ENCODE measurements around the gene PPRC1. TPM values are rescaled to one million over a fixed set of nuclear protein-coding genes. Genes with fewer than 3 reads are reported as not detected.

Gene PPRC1
- total RNA-seq, 1 donor from 2014 or later, result 111 TPM

GRCh38 chr10:102198027-102198426, 65.2 kb downstream of the PPRC1 start:
- H3K9me3 Mint-ChIP-seq, result peaks cover 7% of the 10 kb centered on the region
- no peaks in the 10 kb centered on the region for H3K36me3 Mint-ChIP-seq (ENCODE audit: low read depth)
- no peak overlapping the region for H3K4me3 Mint-ChIP-seq
- peaks cover 13% of the 10 kb centered on the region for H3K4me1 Mint-ChIP-seq
- intact Hi-C loops (cut with micrococcal nuclease), result no loop called here
- H3K27ac Mint-ChIP-seq, result no peak overlapping the region
- DNase-seq, result no peak
- H3K27me3 Mint-ChIP-seq, result no peaks in the 10 kb centered on the region

Other genes with a start within 250 kb of the PPRC1 start
- gene ARMH3, start 76.9 kb upstream of the PPRC1 start, total RNA-seq, result 20.9 and 23.2 TPM in 2 replicates
- 22.7 and 25.8 TPM in 2 replicates for gene HPS6, start 67.7 kb upstream of the PPRC1 start, total RNA-seq
- gene LDB1, start 12.7 kb upstream of the PPRC1 start, total RNA-seq, result 76.4 and 78.2 TPM in 2 replicates
- gene NOLC1, start 19.3 kb downstream of the PPRC1 start, total RNA-seq, result 268 and 281 TPM in 2 replicates
- 0.14 TPM in 1 of 2 replicates, not detected in the other for gene ELOVL3, start 93.3 kb downstream of the PPRC1 start, total RNA-seq
- gene PITX3, start 108.5 kb downstream of the PPRC1 start, total RNA-seq, result 0.54 and 0.86 TPM in 2 replicates
- 45.2 and 47.7 TPM in 2 replicates for gene GBF1, start 112.5 kb downstream of the PPRC1 start, total RNA-seq

All from activated CD4-positive, alpha-beta T cell treated with anti-CD3 and anti-CD28 coated beads, Interleukin-2, amount 10 ng/mL, durations not matched to agents 24 days and 14 days (primary cell).